Transverse colon (tissue), 4 donors: ENCODE measurements around the gene ABRAXAS1.

Experiments used
- CTCF ChIP-seq, 5 experiments: fragments of 200-600 bp in 3 of 5; fragments of 450-650 bp in 2 of 5; sonication (generic) in 3 of 5; IDR thresholded peaks; 1 replicate in 2 of 5; 2 replicates in 3 of 5; pipeline ENCODE4 v1.5.1; 2016 to 2017; ENCODE audit warnings: antibody characterized with exemption in 5 of 5, inconsistent platforms in 3 of 5, mild to moderate bottlenecking in 2 of 5, moderate library complexity in 1 of 5
- POLR2A ChIP-seq: fragments of 450-650 bp; IDR thresholded peaks from one replicate; pipeline ENCODE4 v1.6.1; 2016; ENCODE audit warnings: antibody characterized with exemption, mild to moderate bottlenecking, moderate library complexity
- POLR2AphosphoS5 ChIP-seq, 3 donors: sonication (generic); formaldehyde crosslinking; IDR thresholded peaks; one replicate each; pipeline ENCODE4 v1.6.1; 2016; ENCODE audit warnings: antibody characterized with exemption in 3 of 3

GRCh38 chr4:83498187-83498586, 13.3 kb upstream of the ABRAXAS1 start:
- TF ChIP-seq POLR2A (no peak), CTCF (IDR thresholded peaks at IDR 0.05) (no peak), POLR2AphosphoS5 (IDR thresholded peaks at IDR 0.05) (no peak)
